Iris pigment epithelial cell (primary cell): ENCODE results near the gene ART1.
"Not testable (repeated sequence)": the region's sequence is repeated elsewhere in the genome, so short reads cannot be mapped to it uniquely, and the experiment has no call there.

Source experiments
- DNase-seq: peaks from one replicate; pipeline ENCODE4 v3.0.0-alpha.2; 2011; ENCODE audit warnings: low read depth

ART1 gene

DNA sequence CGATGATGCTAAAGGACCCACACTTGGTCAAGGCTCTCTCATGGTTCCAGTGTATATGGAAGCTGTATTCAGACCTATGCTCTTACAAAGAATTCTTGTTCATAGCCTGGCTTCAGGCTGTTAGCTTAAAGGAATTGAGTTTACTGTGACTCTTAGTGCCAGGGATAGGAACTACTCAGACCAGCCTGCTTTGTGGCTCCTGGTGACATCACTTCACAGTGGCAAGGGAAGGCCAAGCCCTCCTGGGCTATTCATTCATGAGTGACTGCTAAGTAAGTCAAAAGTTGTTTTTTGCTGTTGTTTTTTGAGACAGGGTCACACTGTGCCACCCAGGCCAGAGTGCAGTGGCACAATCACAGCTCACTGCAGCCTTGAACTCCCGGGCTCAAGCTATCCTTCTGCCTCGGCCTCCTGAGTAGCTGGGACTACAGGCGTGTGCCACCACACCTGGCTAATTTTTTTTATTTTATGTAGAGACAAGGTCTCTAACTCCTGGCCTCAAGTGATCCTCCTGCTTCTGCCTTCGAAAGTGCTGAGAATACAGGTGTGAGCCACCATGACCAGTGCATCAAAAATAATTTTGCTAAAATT is 12.8 kb upstream of the ART1 start:
- DNase-seq: no peak

DNA sequence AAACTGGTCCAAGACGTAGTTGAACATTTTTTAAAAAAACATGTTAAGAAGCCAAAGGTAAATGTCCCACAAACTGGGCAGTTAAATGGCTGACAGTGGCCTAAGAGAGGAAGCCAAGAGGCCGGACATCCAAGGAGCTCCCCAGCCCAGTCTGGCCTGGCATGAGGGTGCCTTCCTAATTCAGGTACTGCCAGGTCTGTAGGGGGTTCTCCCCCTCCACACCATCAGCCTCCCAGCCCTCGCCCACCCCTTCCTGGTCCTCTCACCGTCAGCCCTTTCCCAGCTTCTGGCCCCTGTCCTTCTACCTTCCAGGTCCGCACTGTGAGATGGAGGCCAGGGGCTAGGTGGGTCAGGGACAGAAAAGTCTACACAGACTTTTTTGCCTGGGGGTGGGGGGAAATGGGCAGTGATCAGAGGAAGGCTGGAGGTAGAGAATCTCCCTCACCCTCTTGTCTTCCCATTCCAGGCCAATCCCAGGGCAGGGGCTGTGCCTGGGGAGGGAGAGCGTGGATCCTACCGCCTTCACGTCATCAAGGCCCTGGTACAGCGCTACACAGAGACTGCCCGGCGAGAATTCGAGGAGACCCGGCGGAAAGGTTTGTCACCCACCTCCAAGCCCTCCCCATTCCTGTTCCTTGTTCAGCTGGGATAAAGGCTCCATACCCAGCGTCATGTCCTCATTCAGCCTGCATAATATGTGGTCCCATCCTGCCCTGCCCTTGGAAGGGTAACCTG is 9.1 kb upstream of the ART1 start:
- DNase-seq: no peak

- no peak for DNase-seq
Observed at GRCh38 chr11:3637201-3637600, 7.7 kb upstream of the ART1 start.

DNA sequence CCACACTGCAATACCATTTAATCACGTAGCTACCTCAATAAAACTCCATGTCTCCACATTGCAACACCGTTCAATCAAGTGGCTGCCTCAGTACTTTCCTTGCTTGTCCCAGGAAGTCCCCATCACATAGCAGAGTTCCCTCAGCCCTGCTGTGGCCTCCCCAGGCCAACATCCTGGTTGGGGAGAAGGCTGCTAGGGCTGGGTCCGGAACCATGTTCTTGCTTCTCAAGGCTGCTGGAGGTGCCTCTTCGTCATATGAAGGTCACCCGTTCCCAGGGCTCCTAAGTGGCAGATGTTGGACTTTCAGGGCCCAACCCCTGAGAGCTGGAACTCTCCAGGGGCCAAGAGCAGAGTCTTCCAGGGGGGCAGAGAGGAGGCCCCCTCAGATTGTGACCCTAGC is 6.4 kb upstream of the ART1 start:
- no peak for DNase-seq

DNA sequence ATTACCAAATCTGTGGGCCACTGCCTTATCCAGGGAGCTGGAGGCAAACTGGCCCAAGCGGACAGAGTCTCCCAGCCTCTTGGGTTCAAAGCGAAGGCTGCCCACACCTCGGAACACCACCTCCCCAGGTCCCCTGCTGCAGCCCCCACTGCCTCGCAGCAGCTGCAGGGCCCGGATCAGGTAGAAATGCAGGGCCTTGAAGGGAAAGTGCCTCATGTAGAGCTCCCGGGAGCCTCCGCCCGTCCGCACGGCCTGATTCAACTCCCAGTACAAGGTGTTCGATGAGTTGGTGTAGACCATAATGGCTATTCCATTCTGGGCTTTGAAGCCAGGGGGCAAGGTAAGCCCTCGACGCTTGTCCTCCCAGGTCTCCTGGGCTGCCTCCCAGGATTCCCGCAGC is 5.1 kb upstream of the ART1 start:
- DNase-seq: no peak

- DNase-seq: no peak
Observed at GRCh38 chr11:3641191-3641590, 3.7 kb upstream of the ART1 start.

GRCh38 chr11:3641701-3642070 is 3.2 kb upstream of the ART1 start, which contains the start of gene ART5:
Gene ART5 (minus strand): TSS chr11:3641992. CDS start chr11:3641862, 130 bp downstream.
- DNase-seq: no peak

GRCh38 chr11:3642071-3642951 is 2.6 kb upstream of the ART1 start:
- peak; percentile 74 for DNase-seq

GRCh38 chr11:3643102-3643546 is 1.8 kb upstream of the ART1 start:
- not testable (repeated sequence) for DNase-seq

GRCh38 chr11:3645552-3645951 is 624 bp downstream of the ART1 start:
- no peak for DNase-seq

GRCh38 chr11:3648843-3649242 is 3.9 kb downstream of the ART1 start:
- DNase-seq: not testable (repeated sequence)

- not testable (repeated sequence) for DNase-seq
Observed at GRCh38 chr11:3649374-3649773, 4.4 kb downstream of the ART1 start.

DNA sequence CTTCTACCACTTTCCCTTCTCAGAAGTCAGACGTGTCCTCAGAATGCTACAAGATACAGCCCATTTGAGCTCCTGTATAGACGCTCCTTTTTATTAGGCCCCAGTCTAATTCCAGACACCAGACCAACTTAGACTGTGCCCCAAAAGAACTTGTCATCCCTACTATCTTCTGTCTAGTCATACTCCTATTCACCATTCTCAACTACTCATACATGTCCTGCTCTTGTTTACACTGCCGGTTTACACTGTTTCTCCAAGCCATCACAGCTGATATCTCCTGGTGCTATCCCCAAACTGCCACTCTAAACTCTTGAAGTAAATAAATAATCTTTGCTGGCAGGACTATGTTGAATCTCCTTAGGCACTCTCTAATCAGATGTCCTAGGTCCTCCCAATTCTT is 7.6 kb downstream of the ART1 start:
- not testable (repeated sequence) for DNase-seq

GRCh38 chr11:3655547-3655946 is 10.6 kb downstream of the ART1 start:
- no peak for DNase-seq

GRCh38 chr11:3657331-3657730 is 12.4 kb downstream of the ART1 start:
- DNase-seq: not testable (repeated sequence)

DNA sequence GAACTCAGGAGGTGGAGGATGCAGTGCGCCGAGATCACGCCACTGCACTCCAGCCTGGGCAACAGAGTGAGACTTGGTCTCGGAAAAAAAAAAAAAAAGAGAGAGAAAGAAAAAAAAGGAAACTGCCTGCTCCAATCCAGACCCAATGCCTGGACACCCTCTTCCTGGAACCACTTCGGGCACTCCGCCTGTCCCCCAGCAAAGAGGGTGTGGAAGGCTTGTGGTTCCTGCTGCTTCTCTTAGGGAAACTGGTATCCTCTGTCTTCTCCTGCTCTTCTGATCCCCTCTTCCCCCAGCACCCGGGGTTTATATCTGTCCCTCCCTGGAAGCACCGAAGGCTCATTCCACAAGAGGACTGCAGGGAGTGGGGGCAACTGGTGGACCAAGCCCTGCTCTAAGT is 13.3 kb downstream of the ART1 start:
- no peak for DNase-seq

DNA sequence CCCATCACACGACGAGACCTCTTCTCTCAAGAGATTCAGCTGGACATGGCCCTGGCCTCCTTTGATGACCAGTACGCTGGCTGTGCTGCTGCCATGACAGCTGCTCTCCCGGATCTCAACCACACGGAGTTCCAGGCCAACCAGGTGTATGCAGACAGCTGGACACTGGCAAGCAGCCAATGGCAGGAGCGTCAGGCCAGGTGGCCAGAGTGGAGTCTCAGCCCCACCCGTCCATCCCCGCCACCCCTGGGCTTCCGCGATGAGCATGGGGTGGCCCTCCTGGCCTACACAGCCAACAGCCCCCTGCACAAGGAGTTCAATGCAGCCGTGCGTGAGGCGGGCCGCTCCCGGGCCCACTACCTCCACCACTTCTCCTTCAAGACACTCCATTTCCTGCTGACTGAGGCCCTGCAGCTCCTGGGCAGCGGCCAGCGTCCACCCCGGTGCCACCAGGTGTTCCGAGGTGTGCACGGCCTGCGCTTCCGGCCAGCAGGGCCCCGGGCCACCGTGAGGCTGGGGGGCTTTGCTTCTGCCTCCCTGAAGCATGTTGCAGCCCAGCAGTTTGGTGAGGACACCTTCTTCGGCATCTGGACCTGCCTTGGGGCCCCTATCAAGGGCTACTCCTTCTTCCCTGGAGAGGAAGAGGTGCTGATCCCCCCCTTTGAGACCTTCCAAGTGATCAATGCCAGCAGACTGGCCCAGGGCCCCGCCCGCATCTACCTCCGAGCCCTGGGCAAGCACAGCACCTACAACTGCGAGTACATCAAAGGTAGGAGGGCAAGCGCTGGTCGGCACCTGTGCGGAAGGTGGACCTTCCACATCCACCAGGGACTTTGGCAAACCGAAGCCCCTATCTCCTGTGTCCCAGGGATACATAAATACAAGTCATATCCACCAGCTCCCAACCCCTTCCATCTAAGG is 14.9 kb downstream of the ART1 start:
- no peak for DNase-seq

- DNase-seq: no peak
Observed at GRCh38 chr11:3660960-3661359, 16.0 kb downstream of the ART1 start.

- no peak for DNase-seq
Observed at GRCh38 chr11:3662856-3663255, 17.9 kb downstream of the ART1 start.

DNA sequence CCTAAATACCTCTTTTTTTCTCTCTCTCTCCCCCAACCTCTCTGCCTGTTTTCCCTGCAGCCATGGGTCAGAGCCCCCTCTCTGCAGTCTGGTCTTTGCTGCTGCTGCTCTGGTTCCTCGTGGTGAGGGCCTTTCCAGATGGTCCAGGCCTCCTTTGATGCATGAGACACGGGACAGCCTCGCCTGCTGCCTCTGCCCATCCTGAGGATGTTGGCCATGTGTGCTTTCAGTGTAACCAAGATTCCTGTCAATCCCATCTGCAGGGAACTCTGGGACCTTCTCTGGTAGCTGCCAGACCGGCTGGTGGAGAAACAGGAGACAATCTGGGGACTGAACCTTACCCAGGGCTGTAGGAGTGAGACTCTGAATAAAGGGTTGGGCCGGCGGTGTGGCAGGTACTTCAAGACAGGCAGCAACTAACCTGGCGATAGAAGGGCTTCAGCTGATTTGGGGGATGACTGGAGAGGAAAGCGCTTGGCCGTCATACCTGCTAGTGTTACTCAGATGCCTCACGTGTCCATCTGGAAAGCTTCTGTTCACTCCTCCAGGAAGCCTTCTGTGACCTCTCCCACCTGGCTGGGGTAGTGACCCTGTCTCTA is 19.2 kb downstream of the ART1 start:
- no peak for DNase-seq

DNA sequence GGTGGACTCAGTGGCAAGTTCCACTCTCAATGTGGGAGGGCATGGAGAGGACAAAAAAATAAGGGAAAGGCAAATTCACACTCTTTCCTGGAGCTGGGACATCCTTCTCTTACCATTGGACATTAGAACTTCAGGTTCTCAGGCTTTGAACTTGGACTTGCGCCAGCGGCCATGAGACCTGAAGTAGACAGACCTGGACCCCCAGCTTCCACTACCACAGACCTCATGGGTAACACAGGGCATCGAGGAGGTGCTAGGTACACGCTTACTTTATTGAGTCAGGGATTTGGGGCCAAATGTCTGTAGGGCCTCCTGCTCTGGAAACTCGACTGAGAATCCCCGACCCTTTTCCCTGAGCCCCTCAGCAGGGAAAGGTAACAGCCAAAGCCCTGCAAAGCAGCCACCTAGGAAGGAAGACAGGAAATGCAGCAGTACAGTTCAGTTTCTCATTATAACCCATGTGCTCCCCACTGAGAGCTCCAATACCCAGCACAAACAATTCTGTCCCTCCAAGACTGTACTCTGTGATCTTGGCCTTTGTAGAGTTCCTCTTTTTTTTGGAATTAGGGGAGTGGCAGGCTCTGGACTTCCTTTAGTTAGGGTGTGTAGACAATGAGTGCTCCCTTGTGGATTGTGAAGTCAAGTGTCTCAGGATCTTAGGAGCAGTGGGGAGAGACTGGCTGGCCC is 20.6 kb downstream of the ART1 start:
- no peak for DNase-seq
